DOHH2 (cell line): ENCODE data around the gene TULP1.

Experiments
- H3F3A ChIP-seq: fragments of 200-600 bp; sonication (generic), shearing (Covaris generic); 2 replicates; pipeline ENCODE4 v1.6.0; 2016; ENCODE audit warnings: antibody characterized with exemption, mild to moderate bottlenecking; ENCODE audit not compliant: control insufficient read depth, insufficient read depth
- H3K27ac ChIP-seq: fragments of 200-600 bp; sonication (generic); 2 replicates; pipeline ENCODE4 v1.5.1; 2014; ENCODE audit warnings: low read depth, mild to moderate bottlenecking, low read length, moderate library complexity
- H3K27me3 ChIP-seq: fragments of 200-600 bp; sonication (generic); 2 replicates; pipeline ENCODE4 v1.6.1; 2014; ENCODE audit warnings: mild to moderate bottlenecking, low read length, mixed read lengths; ENCODE audit not compliant: control insufficient read depth
- H3K36me3 ChIP-seq: fragments of 200-600 bp; sonication (generic); 2 replicates; pipeline ENCODE4 v1.6.1; 2014; ENCODE audit warnings: mild to moderate bottlenecking, low read length, moderate library complexity, mixed read lengths; ENCODE audit not compliant: control insufficient read depth
- H3K4me1 ChIP-seq: fragments of 200-600 bp; sonication (generic); 2 replicates; pipeline ENCODE4 v1.6.1; 2014; ENCODE audit warnings: mild to moderate bottlenecking, low read length, mixed read lengths; ENCODE audit not compliant: control insufficient read depth
- H3K4me2 ChIP-seq: fragments of 200-600 bp; sonication (generic); 2 replicates; pipeline ENCODE4 v1.6.0; 2014; ENCODE audit warnings: mild to moderate bottlenecking, low read length, moderate library complexity
- H3K4me3 ChIP-seq: fragments of 200-600 bp; sonication (generic); 2 replicates; pipeline ENCODE4 v1.5.1; 2014; ENCODE audit warnings: mild to moderate bottlenecking, low read length, mixed read lengths
- H3K79me2 ChIP-seq: fragments of 200-600 bp; sonication (generic); 2 replicates; pipeline ENCODE4 v1.6.1; 2014; ENCODE audit warnings: mild to moderate bottlenecking, low read length, mixed read lengths; ENCODE audit not compliant: control insufficient read depth
- H3K9me2 ChIP-seq: fragments of 200-600 bp; sonication (generic); replicated peaks from 2 replicates; pipeline ENCODE4 v1.6.1; 2014; ENCODE audit warnings: mild to moderate bottlenecking, low read length, mixed read lengths; ENCODE audit not compliant: control insufficient read depth
- H3K9me3 ChIP-seq: fragments of 200-600 bp; sonication (generic); 2 replicates; pipeline ENCODE4 v1.6.1; 2014; ENCODE audit warnings: antibody characterized with exemption, low read length, mixed read lengths; ENCODE audit not compliant: control insufficient read depth, insufficient read depth
- H4K20me1 ChIP-seq: fragments of 200-600 bp; sonication (generic); 2 replicates; pipeline ENCODE4 v1.6.0; 2014; ENCODE audit warnings: low read depth, mild to moderate bottlenecking, antibody characterized with exemption, low read length, moderate library complexity; ENCODE audit not compliant: control insufficient read depth, insufficient read depth
- EZH2phosphoT487 ChIP-seq: fragments of 200-600 bp; sonication (generic); IDR thresholded peaks from 2 replicates; pipeline ENCODE4 v1.6.1; 2017; ENCODE audit warnings: borderline replicate concordance, mild to moderate bottlenecking, antibody characterized with exemption, low read length, moderate library complexity, mixed read lengths
- TF ChIP-seq, protein P1 (sequence below): fragments of 200-600 bp; sonication (generic); IDR thresholded peaks from one replicate; pipeline ENCODE4 v1.5.1; 2014; ENCODE audit warnings: antibody characterized with exemption, mild to moderate bottlenecking, low read depth, low read length; ENCODE audit not compliant: poor library complexity, severe bottlenecking

TULP1 gene

DNA sequence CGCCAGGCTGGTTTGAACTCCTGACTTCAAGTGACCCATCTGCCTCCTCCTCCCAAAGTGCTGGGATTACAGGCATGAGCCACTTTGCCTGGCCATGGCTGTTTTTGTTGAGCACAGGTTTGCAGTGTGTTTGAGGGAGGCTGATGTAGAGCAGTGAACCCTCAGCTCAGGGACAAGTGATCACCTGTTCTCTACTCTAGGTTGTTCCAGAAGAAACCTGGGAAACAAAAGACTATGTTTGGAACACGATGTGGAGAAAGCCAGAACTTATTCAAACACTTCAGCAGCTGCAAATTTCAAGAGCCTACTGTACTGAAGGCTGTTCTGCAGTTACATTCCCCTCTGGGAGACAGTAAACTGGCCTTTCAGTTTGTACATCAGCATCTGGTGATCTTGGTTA, 4.7 kb downstream of the TULP1 start:
- Histone ChIP-seq H3K9me2 (no peaks in the 10 kb centered on the region), H3K36me3 (no peaks in the 10 kb centered on the region), H3F3A (no peaks in the 10 kb centered on the region), H3K27me3 (peaks cover 49% of the 10 kb centered on the region), H3K4me2 (no peak overlapping the region), H4K20me1 (no peaks in the 10 kb centered on the region), H3K79me2 (no peaks in the 10 kb centered on the region), H3K4me3 (no peak overlapping the region), H3K4me1 (0 out of 2 replicates have a peak, but pooled peaks cover 6% of the 10 kb centered on the region), H3K27ac (no peak overlapping the region), H3K9me3 (no peaks in the 10 kb centered on the region)
- no peak for TF ChIP-seq EZH2phosphoT487
- TF ChIP-seq, protein P1, sequence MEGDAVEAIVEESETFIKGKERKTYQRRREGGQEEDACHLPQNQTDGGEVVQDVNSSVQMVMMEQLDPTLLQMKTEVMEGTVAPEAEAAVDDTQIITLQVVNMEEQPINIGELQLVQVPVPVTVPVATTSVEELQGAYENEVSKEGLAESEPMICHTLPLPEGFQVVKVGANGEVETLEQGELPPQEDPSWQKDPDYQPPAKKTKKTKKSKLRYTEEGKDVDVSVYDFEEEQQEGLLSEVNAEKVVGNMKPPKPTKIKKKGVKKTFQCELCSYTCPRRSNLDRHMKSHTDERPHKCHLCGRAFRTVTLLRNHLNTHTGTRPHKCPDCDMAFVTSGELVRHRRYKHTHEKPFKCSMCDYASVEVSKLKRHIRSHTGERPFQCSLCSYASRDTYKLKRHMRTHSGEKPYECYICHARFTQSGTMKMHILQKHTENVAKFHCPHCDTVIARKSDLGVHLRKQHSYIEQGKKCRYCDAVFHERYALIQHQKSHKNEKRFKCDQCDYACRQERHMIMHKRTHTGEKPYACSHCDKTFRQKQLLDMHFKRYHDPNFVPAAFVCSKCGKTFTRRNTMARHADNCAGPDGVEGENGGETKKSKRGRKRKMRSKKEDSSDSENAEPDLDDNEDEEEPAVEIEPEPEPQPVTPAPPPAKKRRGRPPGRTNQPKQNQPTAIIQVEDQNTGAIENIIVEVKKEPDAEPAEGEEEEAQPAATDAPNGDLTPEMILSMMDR: no peak

DNA sequence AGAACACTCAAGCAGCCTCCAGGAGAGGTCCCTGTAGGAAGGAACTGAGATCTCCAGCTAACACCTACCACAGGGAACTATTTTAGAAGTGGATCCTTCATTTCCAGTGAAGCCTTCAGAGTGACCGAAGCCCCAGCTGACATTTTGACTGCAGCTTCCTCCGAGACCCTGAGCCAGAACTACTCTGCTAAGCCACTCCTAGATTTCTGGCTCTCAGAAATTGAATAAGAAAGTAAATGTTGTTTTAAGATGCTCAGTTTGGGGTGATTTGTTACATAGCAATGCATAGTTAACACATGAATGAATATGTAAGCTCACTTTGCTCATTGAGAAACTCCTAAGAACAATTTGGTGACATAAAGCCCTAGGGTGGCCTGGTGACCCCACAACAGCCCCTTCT, 5.5 kb downstream of the TULP1 start:
- Histone ChIP-seq H3K36me3 (no peaks in the 10 kb centered on the region), H3K27me3 (peaks cover 49% of the 10 kb centered on the region), H3K4me2 (no peak overlapping the region), H3K4me3 (no peak overlapping the region), H3K27ac (no peak overlapping the region), H3K9me3 (no peaks in the 10 kb centered on the region), H3F3A (no peaks in the 10 kb centered on the region), H4K20me1 (no peaks in the 10 kb centered on the region), H3K79me2 (no peaks in the 10 kb centered on the region), H3K4me1 (0 out of 2 replicates have a peak, but pooled peaks cover 6% of the 10 kb centered on the region), H3K9me2 (no peaks in the 10 kb centered on the region)
- TF ChIP-seq EZH2phosphoT487: no peak
- TF ChIP-seq, protein P1: no peak

DNA sequence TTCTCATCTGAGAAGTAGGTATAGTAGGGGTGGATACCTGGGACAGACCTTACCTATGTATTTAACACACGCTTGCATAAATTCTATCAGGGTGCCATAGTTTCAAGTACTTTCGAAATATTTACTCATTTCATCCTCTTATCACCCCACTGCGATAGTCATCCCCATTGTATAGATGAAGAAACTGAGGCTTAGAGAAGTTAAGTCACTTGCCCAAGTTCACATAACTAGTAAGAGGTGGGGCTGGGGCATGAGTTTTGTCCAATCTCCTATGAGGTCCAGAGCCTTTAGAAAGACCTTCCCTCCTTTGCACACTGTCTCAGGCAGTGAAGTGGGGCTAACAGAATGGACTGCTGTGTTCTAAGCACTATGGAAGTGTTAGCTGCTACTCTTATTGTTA, 6.2 kb downstream of the TULP1 start:
- H3K4me1 ChIP-seq: 0 out of 2 replicates have a peak, but pooled peaks cover 6% of the 10 kb centered on the region
- H3K9me3 ChIP-seq: no peaks in the 10 kb centered on the region
- H3K79me2 ChIP-seq: no peaks in the 10 kb centered on the region
- H3K4me3 ChIP-seq: no peak overlapping the region
- no peak for TF ChIP-seq EZH2phosphoT487
- TF ChIP-seq, protein P1: no peak
- no peaks in the 10 kb centered on the region for H3K36me3 ChIP-seq
- H3K4me2 ChIP-seq: no peak overlapping the region
- no peak overlapping the region for H3K27ac ChIP-seq
- peaks cover 51% of the 10 kb centered on the region for H3K27me3 ChIP-seq
- no peaks in the 10 kb centered on the region for H4K20me1 ChIP-seq
- H3F3A ChIP-seq: no peaks in the 10 kb centered on the region
- no peaks in the 10 kb centered on the region for H3K9me2 ChIP-seq
